ENCODE data around the gene PTBP1.
A peak's percentile ranks its signal among the peaks of the same experiment; 100 is the strongest.

Gene PTBP1

GRCh38 chr19:858868-859843 lies 61.9 kb downstream of the PTBP1 start, which contains the start of gene CFD:
CFD (plus strand) TSS chr19:859664; CDS start chr19:859690, 26 bp downstream.
- H3K27ac Mint-ChIP-seq: no peak within 1 kb of the TSS
- DNase-seq (ENCODE audit: low spot score in 2 of 2): no peak
- peaks cover 8% of the 10 kb centered on the region for H3K36me3 Mint-ChIP-seq
- H3K9me3 Mint-ChIP-seq: no peaks in the 10 kb centered on the region
- H3K4me3 Mint-ChIP-seq: peak within 1 kb of the TSS; percentile 43
- no peak for ATAC-seq
- H3K4me1 Mint-ChIP-seq: peaks cover 18% of the 10 kb centered on the region

DNA sequence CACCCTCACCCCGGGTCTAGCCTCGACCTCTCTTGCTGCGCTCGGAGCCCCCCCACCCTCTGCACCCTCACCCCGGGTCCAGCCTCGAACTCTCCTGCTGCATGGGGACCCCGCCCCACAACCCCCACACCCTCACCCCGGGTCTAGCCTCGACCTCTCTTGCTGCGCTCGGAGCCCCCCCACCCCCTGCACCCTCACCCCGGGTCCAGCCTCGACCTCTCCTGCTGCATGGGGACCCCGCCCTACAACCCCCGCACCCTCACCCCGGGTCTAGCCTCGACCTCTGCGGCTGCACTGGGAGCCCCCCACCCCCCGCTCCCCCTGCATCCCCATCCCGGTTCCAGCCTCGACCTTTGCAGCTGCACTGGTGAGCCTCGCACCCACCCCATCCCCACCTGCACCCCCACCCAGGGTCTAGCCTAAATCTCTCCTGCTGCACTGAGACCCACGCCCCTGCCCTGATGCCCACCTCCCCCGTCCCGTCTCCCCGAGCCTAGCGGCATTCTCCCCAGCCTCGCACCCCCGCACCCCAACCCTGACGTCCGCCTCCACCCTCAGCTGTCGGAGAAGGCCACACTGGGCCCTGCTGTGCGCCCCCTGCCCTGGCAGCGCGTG lies 64.0 kb downstream of the PTBP1 start:
- H3K36me3 Mint-ChIP-seq: peaks cover 14% of the 10 kb centered on the region
- H3K27ac Mint-ChIP-seq: no peak overlapping the region
- H3K4me3 Mint-ChIP-seq: peak overlapping the region; percentile 67

More for the DNA sequence above, 64.0 kb downstream of the PTBP1 start:
- ATAC-seq (no peak), DNase-seq (ENCODE audit: low spot score in 2 of 2) (no peak)
- H3K4me1 Mint-ChIP-seq: peaks cover 18% of the 10 kb centered on the region
- H3K9me3 Mint-ChIP-seq: no peaks in the 10 kb centered on the region
